NOMO-1 treated with DMSO at 0.1 percent for 48 hours (cell line): Measurements from ENCODE around the gene SLC1A3.
"Not testable (repeated sequence)": the region's sequence is repeated elsewhere in the genome, so short reads cannot be mapped to it uniquely, and the experiment has no call there.

Source experiments
- DNase-seq: peaks from one replicate; lab custom pipeline; 2025; ENCODE audit not compliant: unreplicated experiment; lab: John Stamatoyannopoulos, UW

Gene SLC1A3

DNA sequence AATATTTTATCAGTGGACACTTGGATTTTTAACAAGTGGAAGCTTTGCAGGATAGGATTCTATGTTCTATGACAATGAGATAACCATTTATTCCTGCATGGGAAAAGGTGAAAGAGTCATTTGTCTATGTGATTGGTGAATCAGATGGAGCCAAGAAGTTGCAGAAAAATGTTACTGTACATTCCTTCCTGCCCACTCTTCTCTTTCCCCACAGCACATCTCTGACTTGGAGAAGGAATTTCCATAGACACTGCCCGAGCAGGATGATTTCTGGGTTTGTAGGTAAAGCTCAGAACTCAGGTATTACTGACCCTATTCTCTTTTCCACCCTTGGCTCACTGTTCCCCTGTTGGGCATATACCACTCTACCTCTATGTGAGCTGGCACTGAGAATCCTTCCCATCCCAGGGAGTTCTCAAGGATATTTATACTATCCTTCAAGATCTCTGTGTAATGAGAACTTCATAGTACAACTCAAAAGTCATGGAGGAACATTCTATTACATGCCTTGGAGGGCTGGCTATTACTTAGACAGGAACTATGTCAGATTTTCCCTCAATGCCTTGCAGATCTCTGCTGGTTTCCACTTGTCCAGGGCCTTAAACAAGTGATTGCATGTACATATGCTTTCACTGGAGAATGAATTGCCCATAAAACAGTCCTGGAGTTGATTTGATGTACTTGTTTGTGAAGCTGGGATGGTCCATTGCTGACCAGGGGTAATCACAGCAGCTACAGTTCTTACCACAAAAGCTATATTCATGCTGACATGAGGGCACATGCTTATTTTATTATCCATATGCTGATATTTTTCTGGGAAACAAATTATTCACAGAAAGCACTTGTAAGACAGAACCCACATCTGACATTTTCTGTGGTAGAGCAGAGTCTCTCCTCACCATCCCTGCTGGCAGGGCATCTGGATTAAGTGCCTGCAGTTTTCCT is 24.1 kb downstream of the SLC1A3 start:
- no peak for DNase-seq

DNA sequence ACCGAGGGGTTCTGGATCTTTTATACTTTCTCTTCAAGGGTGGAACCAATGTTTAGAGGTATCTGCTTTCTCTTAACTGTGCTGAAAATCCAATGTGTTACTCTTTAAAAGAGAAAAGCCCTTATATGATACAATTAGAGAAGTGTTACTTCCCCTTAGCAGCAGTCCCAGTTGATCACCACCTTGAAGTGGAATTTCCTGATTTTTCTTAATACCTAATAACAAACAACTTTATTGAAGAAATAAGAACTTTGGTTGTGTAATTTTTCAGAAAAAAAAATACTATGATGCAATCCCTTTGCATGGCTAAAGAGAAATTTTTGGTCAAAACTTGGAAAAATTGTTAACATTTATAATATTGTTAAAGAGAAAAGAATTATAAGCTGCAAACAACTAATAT is 24.7 kb downstream of the SLC1A3 start:
- DNase-seq: peak; percentile 22

DNA sequence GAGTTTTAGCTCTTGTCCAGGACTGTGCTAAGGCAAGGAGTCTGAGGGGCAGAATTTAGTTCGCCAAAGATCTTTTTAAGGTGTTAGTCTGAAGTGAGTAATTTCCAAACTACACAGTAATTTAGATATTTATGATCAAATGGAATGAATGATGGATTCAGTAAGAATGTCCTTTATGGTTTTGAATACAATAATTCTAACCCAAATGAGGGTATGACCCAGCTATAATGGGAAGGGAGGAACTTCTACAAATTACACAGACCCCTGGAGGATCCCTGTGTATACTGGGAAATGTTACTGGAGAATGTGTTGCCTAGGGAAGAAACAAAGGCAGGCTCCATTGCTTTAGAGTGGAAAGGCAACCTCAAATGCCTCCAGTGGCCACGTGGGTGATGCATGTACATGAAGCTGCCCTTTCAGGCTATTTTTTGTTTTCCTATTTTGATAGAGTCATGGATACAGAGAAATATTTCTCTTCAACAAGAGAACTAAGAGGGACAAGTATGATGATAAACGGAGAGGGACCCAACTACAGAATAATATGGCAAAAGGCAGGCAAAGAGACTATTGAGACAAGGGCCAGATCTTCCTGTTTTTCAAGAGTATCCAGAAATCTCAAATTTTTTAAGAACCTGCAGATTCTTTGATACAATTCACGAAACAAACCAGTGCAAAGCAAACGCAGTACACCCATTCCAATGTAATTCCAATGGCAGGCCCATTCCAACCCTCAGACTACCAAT is 25.4 kb downstream of the SLC1A3 start:
- no peak for DNase-seq

DNA sequence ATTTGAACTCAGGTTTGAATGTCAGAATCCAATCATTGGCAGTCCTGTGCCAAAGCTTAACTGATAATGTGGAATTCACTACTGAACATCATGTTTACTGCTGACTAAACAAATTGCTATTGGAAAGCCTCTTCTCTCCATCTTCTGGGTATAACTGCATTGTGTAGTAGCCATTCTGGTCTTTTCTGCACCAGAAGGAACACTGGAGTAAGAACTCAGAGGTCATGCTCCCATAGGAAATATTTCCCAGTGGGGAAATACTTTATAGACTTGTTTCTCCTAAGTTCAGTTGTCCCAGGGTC is 25.9 kb downstream of the SLC1A3 start:
- DNase-seq: no peak

DNA sequence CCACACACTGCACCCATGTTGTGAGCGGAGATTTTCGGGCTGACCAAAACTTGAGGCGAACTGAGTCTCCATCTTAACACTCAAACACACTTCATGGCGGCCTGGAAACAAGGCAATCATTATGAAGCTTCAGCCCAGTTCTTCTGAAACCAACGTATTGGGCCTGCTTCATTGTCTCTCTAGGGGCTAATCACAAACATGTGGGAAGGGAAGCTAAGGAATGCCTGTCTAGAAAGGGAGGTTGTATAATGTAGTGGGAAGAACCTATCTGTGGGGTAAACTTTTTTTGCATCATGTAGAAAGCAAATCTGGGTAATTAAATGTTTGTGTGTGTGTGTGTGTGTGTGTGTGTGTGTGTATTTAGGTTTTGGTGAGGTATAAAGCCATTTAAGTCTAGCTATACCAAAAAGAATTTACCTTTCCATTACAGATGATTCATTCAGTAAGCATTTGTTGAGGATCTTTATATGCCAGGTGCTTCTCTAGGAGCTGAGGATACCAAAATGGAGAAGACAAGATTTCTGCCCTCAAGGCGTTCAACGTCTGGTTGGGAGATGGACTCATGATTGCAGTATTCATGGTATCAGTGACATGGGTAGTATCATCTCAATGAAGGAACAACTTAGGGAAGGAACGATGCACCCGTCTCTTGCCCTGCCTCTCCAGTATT is 29.4 kb downstream of the SLC1A3 start:
- no peak for DNase-seq

DNA sequence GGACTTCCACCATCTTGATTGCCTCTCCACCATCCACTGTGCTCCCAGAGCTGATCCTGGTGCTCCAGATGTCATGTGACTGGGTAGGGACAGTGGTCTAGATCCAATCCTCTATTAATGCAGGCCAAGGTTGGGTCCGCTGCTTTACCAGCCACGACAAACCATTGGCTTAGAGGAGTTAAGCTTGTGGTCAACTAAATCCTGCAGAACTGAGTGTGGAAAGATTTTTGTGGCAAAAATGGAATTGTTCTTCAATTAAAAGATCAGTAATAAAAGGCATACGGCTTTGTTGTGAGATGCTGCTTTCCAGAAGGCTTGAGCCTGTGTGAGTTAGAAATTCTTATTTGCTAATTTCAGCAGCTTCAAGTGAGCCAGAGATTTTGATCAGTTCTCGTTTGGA is 30.7 kb downstream of the SLC1A3 start:
- DNase-seq: no peak

DNA sequence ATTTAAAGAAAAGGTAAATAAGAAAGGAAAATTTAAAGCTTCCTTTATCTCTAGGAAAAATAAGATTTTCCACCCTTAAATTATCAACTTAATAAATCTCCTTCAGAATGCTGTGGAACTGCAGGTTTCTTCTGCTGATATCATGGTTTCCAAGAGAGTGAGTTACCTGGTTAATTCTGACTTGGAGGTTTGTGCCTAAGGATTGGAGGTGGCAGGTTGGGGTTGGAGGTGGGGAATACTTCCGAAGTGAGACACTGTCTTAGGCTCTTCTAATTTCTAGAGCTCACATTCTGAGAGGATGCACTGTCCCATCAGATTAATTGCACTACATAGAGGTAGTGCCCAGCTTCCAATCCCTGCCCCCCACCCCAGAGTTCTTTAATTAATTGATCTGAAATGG is 31.1 kb downstream of the SLC1A3 start:
- DNase-seq: no peak

DNA sequence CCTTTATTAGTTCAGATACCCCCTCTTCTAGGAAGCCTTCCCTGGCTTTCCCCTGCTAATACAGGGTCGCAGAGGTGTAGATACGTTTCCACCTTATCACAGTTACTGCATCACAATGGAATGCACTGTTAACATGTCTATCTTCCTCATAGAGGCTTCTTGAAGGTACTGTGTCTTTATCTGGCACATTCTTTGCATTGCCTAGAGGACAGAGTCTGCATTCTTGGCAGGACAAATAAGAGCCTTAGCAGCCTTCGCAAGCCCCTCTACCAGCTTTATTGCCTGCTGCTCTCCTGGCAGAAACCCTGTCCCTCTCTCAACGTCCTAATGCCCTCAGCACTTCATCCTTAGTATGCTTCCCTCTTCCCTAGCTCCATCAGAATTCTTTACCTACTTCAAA is 31.6 kb downstream of the SLC1A3 start:
- no peak for DNase-seq

DNA sequence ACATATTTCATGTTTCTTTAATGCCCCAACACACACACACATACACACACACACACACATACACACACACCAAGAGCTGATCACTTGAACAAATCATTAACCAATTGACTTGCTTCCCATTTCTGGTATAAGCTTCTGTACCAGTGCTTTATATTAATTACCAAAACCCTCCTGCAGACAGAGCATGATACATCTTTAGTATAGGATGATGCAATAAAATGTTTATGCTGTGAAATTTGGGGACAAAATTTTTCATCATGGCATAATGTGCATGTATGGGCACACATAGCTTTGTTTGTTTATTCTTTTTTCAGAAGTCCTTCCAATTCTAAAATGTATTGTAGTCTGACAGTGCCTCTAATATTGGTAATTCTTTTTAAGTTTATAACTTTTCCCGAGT is 34.5 kb downstream of the SLC1A3 start:
- DNase-seq: no peak

DNA sequence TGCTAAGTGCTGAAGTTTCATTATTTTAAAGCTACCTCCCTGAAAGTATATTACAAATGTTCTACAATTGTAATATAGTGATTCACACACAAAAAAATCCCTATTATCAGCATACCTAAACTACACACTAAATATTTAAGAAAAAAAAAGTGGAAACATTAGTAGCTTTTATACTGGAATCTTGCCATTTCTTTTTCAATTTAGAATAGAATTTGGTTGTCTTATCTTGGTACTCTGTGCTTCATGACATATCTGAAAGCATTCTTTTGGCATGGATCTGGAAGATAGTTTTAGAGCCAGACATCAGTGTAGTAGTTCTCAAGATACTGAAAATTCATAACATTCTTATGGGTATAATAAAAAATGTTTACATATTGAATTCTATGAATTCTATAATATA is 35.0 kb downstream of the SLC1A3 start:
- DNase-seq: no peak

DNA sequence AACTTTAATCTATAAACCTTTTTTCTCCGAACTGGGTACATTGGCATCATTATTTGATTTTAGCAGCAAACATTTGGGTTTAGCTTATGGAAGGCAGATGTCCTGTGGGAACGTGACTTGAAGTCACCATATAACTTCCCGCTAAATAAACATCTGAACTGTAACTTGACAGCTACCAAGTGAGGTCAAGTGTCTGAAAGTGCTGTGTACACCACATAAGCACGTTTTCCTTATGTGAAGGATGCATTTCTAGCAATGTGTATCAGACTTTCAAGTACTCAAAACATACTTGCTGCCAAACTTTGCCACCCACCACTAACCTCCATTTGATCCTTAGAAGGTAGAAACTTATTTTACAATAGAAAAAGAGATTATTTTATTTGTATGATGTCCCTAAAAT is 35.7 kb downstream of the SLC1A3 start:
- DNase-seq: no peak

DNA sequence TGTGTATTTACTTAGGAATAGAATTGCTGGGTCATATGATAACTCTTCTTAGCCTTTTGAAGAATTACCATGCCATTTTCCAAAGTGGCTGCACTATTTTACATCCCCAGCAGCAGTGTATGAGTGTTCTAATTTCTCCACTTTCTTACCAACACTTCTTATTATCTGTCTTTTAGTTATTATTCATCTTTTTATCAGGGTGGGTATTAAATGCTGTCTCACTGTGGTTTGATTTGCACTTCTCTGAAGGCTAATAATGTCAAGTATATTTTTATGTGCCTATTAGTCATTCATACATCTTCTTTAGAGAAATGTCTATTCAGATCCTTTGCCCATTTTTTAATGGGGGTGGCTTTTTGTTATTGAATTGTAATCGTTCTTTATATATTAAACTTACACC is 36.8 kb downstream of the SLC1A3 start:
- DNase-seq: no peak

DNA sequence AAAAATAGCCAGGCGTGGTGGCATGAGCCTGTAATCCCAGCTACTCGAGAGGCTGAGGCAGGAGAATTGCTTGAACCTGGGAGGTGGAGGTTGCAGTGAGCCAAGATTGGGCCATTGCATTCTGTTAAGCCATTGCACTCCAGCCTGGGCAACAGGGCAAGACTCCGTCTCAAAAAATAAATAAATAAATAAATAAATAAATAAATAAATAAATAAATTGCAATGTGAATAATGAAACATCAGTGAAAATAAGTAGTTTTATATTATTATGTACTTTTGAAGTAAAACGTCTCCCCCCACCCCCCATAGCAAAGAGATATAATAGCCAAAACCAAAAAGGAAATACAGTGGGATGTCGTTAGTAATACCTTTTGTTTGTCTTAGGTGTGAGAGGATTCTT is 37.4 kb downstream of the SLC1A3 start:
- not testable (repeated sequence) for DNase-seq

DNA sequence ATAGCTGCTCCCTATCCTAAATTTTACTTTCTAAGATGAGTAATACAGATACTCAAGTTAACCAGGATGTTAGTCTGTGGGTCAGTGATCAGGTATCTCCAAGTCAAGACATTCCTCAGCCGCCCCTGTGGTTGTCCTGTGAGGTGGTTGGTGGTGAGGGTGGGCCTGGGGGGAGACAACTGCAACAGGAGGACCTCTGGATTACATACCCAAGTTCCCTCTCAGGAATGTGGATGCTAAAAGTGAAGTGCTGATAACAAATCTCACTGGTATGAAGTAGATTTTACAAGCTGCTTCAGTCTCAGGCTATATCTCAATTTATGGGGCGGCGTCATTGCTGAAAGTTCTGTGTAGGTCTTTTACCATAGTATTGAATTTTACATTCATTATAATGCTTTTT is 38.3 kb downstream of the SLC1A3 start:
- no peak for DNase-seq

DNA sequence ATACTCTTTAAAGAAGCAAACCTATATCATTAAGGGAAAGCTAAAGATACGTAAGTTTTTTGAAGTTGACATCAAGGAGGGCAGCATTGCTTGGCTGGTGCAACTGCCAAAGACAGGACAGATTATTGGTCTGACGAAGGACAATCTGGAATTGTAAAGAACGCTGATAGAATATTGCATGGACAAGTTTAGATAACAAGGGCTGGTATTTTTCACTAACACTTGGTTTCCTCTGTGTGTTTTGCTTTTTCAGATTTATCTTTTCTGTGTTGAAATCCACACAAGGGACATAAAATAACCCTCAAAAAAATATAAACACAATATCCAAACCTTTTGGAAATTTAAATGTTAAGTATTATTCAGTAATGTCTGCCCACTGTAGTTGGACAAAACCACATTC is 39.7 kb downstream of the SLC1A3 start:
- no peak for DNase-seq

DNA sequence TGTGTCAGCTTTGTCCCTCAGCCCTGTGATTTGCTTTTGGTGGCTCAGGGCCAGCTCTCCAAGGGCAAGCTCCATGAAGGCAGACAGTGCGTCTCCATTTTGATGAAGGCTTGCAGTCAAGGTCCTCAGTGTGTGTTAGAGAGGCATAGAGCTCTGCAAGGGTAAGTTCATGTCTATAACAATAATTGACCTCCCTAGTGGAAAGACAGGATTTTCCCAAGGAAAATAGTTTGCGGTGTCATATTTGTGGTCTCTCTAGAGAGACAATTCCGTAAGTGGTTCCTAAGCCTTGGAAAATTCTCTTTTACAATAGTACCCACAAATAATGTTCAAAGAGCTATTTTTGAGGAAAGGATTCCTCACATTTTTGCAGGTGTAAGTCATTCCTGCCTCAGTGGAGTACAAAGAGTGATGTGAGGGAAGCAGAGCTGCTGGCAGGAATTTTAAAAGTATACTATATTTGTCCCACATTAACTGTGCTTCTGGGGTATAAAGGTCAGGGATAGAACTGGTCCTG is 40.2 kb downstream of the SLC1A3 start:
- DNase-seq: no peak

DNA sequence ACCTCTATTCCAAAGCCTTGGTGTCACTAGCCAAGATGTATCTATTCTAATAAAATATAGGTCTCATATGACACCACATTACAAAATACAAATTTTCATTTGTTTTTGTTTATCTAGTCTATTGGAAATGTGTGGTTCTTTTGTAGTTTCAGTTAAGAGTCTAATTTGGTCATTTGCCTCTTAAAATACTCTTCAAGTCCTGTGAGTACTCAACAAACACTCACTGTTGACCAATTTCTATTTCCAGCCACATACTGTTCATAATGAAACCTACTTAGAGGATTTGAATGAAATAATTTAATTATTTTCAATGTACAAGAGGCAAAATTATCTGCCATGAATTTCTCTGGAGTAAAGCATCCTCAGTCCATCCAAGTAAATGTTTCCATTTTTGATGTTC is 40.6 kb downstream of the SLC1A3 start:
- DNase-seq: no peak

DNA sequence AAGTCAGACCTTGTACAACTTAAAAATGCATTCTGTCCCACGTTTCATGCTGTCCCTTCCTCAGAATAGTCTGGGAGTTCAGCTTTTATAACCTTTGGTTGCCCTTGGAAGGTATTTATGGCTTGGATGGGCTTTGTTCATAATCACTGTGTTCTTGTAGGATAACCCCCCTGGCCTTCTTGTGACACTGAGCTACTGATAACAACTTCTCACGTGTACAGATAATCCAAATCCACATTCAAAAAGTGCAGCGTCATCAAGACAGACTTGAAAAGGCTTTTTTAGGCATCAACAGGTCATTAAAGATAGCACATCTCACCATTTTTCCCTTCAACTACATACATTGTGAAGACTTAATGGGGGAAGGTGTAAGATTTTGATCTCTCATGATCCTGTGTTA is 42.0 kb downstream of the SLC1A3 start:
- no peak for DNase-seq

DNA sequence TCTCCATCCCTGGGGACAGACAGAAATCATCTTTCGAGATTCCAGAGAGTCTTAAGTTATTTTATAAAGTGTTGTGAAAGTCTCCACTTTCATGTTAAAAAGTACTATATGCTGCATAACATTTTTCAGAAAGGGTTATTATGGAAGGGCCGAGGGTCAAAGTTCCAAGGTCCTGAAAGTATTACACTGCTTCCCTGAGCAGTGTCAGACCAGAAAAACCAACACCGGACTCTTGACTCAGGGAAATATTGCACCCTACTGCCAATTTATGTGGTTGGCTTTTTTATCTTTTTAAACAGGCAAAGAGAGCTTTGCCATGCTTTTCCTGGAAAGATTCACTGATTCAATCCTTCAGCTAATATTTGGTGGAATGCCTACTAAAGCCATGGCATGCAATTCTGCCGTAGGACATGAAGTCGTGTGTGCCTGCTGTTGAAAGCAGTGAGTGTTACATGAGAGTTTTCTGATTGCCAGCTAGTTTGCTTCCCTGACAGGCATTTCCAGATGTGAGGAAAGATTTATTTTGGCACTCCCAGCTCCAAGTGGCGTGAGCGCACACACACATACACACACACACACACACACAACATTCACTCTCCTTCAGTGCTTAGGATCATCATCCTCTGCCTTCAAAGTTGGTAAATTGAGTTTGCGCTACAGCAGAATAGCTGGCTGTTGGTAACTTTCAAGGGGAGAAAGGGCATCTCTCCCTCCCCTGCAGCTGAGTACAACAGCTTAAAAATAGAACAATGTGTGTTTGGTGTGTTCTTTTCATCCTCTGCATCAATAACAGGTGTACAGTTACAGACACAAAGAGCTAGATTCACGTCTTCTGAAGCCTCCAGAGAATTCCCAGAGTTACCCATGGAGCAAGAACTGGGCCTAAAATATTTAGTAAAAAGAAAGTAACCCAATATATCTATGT is 45.6 kb downstream of the SLC1A3 start:
- DNase-seq: no peak

DNA sequence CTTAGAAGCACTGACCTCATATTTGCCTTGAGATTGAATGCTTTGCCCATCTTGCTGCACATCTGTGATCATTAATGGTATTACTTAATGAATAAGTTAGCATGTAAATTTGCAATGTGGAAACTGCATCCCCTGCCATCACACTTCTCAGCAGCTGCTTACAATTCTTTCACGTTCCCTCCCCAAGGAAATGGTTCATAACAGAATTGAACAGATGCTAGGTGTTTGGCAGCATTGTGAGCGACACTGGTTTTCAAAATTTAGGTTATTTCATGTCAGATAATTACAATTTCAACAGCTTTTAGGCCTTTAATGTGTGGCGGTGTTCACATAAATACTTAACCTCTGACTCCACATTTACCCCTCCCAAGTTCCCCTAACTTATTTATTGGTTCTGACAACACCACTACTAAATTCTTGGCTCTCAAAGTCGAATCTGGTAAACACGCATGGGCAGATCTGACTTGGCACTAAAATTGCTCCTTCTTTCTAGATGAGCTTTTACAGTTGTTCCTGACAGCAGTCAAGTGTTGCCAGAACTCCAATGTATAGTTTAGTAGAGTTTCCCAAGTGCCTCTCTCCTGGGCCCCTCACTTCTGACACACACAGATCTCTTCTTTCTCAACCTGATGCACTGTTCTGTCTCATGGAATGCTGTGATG is 46.8 kb downstream of the SLC1A3 start:
- no peak for DNase-seq
